ENCODE measurements around the gene LBH. TPM values are rescaled to one million over a fixed set of nuclear protein-coding genes. Genes with fewer than 3 reads are reported as not detected.
A peak's percentile ranks its signal among the peaks of the same experiment; 100 is the strongest.

The LBH gene
- total RNA-seq, 4 donors from 2014 or later, result 14.9 to 41.1 (median 30.0) TPM

DNA sequence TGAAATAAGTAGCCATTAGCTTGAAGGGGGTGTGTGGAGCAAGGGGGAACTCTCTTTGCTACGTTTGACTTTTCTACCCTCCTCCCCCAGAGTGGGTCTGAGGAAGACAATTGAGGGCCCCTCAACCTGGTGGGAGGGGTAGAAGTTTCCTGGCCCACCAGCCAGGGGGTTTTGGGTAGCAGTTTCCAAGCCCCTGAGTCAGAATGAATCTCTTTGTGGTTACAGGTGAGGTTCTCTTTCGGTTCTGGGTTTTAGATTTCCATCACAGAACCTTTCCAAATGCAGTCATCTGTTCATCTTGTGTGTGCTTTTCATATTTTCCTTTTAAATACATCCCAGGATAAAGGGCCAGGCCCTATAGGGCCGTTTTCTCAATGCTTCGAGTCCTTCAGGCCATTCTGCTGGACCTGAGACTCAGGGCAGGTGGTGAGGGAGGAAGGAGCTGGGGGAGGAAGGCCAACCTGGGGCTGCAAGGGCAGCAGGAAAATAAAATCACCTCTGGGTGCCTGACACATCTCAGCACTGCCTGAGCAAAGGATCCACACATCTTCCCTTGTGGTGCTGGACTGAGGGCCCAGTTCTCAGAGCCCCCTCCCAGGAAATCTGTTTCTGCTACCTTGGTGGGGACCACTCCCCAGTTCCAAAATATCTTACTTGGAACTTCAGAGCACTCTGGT, 4.7 kb downstream of the LBH start:
- no peak for TF ChIP-seq POLR2AphosphoS5 (IDR thresholded peaks at IDR 0.05)
- TF ChIP-seq, protein P1, sequence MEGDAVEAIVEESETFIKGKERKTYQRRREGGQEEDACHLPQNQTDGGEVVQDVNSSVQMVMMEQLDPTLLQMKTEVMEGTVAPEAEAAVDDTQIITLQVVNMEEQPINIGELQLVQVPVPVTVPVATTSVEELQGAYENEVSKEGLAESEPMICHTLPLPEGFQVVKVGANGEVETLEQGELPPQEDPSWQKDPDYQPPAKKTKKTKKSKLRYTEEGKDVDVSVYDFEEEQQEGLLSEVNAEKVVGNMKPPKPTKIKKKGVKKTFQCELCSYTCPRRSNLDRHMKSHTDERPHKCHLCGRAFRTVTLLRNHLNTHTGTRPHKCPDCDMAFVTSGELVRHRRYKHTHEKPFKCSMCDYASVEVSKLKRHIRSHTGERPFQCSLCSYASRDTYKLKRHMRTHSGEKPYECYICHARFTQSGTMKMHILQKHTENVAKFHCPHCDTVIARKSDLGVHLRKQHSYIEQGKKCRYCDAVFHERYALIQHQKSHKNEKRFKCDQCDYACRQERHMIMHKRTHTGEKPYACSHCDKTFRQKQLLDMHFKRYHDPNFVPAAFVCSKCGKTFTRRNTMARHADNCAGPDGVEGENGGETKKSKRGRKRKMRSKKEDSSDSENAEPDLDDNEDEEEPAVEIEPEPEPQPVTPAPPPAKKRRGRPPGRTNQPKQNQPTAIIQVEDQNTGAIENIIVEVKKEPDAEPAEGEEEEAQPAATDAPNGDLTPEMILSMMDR (IDR thresholded peaks at IDR 0.05), result no peak
- TF ChIP-seq EP300 (IDR thresholded peaks at IDR 0.05), result no peak
- TF ChIP-seq POLR2A (IDR thresholded peaks at IDR 0.05), result no peak
- H3K4me3 ChIP-seq, result no peak overlapping the region
- no peaks in the 10 kb centered on the region for H3K27me3 ChIP-seq
- H3K36me3 ChIP-seq, result peaks cover 3% of the 10 kb centered on the region
- WGBS, result 89% methylated on average over 4 of the region's 4 CpGs
- DNase-seq (ENCODE audit: low spot score in 2 of 2), result no peak
- no peaks in the 10 kb centered on the region for H3K9me3 ChIP-seq
- H3K27ac ChIP-seq, result no peak overlapping the region
- peaks cover 71% of the 10 kb centered on the region for H3K4me1 ChIP-seq

DNA sequence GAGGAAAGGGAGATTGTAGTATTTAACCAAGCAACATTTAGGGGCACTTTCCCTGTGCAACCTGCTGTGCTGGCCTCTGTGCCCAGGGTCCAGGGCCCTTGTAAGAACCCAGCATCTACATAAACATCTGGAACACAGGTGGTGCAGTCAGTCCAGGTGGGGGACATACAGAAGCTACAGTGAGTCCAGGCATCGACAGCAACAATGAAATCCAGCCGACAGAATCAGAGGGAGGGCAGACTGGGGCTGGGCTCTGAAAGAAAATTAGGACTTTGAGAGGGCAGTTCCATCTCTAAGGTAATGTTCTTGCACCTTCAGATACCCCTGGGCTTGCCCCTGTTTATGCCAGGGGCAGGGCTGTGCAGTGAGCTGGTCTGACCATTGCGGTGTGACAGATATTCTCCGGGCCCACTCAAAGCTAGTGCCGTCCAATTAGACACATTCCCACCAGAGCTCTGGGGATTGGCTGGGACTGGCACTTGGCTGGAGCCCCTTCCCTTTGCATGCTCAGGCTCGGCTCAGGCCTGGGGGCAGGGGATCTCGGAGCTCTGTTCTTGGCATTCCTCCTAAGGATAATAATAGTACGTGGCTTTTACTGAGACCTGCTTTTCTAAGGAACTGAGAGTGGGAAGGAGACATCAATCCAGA, 5.4 kb downstream of the LBH start:
- H3K9me3 ChIP-seq, result no peaks in the 10 kb centered on the region
- DNase-seq (ENCODE audit: low spot score in 2 of 2), result peak in 1 of 2 donors; percentile 34
- 75% methylated on average over 2 of the region's 8 CpGs for WGBS
- no peak for TF ChIP-seq EP300 (IDR thresholded peaks at IDR 0.05)
- TF ChIP-seq, protein P1 (IDR thresholded peaks at IDR 0.05), result no peak
- TF ChIP-seq POLR2A (IDR thresholded peaks at IDR 0.05), result no peak
- no peak for TF ChIP-seq POLR2AphosphoS5 (IDR thresholded peaks at IDR 0.05)
- peaks cover 3% of the 10 kb centered on the region for H3K36me3 ChIP-seq
- H3K4me3 ChIP-seq, result no peak overlapping the region
- H3K27ac ChIP-seq, result peak overlapping the region; percentile 4
- no peaks in the 10 kb centered on the region for H3K27me3 ChIP-seq
- peaks cover 67% of the 10 kb centered on the region for H3K4me1 ChIP-seq

DNA sequence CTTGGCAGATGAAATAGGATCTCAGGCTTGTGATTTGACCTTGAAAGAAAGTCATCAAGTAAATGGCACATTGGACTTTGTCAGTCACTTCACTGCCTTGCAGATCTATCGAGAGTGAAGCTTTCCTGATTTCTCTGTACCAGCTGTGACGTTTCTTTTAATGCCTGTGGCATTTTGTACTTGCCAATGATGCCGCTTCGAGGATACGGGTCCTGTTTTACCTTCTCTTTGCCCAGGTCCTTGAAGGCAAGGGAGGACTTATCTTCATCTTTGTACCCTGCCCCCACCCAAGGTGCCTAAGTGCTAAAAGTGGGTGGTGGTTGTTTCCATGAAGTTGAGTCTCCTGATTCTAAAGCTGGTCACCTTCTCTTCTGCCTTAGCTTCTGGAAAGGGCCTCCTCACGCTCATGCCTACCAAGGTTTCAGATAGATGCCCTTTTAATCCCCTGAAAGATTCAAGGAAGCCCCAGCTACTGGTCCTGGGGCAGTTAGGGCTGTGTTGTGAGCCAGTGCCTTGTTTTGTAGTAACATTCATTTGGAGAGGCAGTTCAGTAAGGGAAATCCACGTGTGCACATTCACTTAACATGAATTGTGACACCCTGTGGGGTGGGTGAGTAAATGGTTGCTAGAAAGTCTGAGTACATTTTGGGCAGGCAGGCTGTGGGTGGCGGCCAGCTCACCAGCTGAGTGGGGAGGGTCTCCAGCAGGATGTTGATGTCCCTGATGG, 6.1 kb downstream of the LBH start:
- no peaks in the 10 kb centered on the region for H3K27me3 ChIP-seq
- TF ChIP-seq POLR2A (IDR thresholded peaks at IDR 0.05), result no peak
- no peak for TF ChIP-seq POLR2AphosphoS5 (IDR thresholded peaks at IDR 0.05)
- no peak for TF ChIP-seq EP300 (IDR thresholded peaks at IDR 0.05)
- TF ChIP-seq, protein P1 (IDR thresholded peaks at IDR 0.05), result no peak

DNA sequence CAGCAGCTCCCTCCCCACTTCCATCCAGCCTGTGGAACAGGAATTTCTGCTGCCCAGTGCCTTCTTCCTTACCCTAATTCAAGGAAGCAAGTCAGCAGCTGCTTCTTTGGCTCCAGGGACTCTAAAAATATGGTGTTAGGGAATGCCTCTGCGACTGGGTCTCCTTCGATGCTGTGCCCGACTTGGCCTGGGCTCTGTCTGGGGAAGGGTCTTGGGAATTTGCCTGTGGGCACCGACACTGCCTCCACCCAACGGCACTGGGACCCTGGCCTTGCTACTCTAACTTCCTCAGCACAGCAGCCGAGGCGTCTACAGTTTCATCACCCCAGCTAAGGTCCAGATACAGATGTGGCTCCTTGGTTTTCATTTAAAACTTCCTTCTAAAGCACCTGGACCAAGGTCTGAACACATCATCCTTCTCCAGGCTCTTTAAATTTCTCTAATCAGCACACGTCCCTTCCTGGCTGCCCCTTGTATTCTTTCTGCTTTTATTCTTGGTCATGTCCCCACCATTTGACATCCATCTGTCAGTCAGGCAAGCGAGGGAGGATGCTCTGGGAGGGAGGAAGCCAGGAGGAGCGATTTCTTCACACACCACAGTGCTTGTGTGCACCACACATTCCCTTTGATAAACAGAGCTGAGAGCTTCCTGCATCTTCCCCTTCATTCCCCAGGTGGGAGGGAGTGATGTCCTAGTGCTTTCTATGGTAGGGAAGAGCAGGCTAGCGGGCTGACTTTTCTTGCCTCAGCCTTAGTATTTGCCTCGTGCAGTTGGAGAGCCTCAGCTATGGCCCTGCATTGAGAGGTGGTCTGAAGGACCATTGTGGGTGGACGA, 6.8 kb downstream of the LBH start:
- Histone ChIP-seq H3K27ac (no peak overlapping the region), H3K4me3 (no peak overlapping the region), H3K4me1 (peaks cover 55% of the 10 kb centered on the region), H3K27me3 (no peaks in the 10 kb centered on the region), H3K36me3 (peaks cover 5% of the 10 kb centered on the region), H3K9me3 (no peaks in the 10 kb centered on the region)
- TF ChIP-seq POLR2A (IDR thresholded peaks at IDR 0.05) (no peak), EP300 (IDR thresholded peaks at IDR 0.05) (no peak), POLR2AphosphoS5 (IDR thresholded peaks at IDR 0.05) (no peak)
- TF ChIP-seq, protein P1 (IDR thresholded peaks at IDR 0.05), result no peak
- peak; percentile 33 to 71 for DNase-seq (ENCODE audit: low spot score in 2 of 2)
- 82% methylated on average over 10 of the region's 13 CpGs for WGBS

More for the DNA sequence above, 6.1 kb downstream of the LBH start:
- Histone ChIP-seq H3K9me3 (no peaks in the 10 kb centered on the region), H3K36me3 (peaks cover 5% of the 10 kb centered on the region), H3K4me3 (no peak overlapping the region), H3K4me1 (peaks cover 61% of the 10 kb centered on the region), H3K27ac (peak overlapping the region; percentile 4)
- WGBS, result 56% methylated on average over 7 of the region's 8 CpGs
- DNase-seq (ENCODE audit: low spot score in 2 of 2), result peak; percentile 26 to 38
